HPDE6-E6E7 (cell line): ENCODE data around the gene IBA57.
"Not testable (repeated sequence)": the region's sequence is repeated elsewhere in the genome, so short reads cannot be mapped to it uniquely, and the experiment has no call there.

Experiments
- DNase-seq: peaks from one replicate; pipeline ENCODE4 v3.0.0; 2011; ENCODE audit warnings: missing footprints; ENCODE audit errors: extremely low spot score

Gene IBA57

DNA sequence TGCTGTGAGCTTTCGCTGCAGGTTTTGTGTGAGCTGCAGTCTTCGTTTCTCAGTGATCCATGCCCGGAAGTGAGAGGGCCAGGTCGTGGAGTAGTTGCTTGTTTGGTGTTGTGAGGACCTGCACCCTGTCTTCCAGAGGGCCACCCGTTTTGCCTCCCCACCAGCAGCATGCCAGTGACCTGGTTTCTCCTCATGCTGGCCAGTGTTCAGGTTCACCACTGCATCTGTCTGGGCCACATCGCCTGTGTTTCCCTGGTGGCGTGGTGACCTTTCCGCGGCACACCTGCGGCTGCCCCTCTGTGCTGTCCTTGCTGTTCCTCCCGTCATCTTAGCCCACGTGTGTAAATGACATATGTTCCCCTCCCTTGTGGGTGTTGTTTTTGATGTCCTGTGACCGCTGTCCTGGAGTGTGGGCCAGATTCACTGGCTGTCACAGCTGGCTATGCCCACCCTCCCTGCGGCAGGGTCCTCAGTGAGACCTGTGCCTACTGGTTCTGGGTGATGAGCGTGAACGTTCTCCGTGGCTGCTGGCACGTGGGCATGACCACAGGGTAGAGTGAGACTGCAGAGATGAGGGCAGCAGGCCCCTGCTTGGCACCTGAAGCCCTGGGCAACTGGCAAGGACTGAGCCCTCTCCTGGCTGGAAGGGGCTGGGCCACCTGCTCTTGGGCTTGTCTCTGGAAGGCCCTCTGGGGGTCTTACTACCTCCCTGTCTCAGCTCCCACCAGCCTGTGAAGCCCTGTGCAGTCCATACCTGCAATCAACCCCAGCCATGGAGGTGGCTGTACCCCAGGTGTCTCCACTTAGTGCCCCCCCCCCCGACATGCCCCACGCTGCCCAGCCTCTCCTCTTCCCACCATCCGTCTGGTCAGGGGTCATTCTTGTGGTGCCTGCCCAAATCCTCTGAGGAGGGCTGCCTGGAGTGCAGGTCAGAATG is 7.3 kb downstream of the IBA57 start:
- no peak for DNase-seq

- DNase-seq, result not testable (repeated sequence)
Measured at GRCh38 chr1:228173528-228174481, 8.2 kb downstream of the IBA57 start.

GRCh38 chr1:228174482-228175315 is 9.1 kb downstream of the IBA57 start:
- no peak for DNase-seq

DNA sequence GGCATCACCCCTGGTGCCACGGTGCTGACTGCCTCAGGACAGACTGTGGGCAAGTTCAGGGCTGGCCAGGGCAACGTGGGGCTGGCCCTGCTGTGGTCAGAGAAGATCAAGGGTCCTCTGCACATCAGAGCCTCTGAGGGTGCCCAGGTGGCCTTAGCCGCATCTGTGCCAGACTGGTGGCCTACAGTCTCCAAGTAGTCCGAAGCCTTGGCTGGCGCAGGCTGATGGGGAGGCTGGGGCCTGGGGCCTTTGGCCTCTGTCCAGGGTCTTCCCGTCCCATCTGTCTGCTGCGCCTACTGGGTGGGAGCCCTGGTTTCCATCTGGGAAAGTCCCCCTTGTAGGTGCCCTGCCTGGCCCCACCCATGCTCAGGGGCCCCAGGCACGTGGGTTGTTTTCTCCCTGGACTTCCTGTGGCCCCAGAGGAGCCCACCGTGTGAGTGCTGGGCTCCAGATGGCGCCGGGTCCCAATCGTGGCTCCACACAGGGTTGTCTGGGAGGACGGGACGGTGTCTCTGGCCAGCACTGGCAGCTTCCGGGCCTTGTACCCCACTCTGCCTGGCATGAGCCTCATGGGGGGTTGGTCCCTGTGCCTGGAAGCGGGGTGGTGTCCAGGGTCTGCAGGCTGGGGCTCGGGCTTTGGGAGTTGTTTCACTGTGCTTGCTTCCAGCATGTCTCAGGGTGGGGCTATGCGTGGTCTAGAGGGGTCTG is 9.9 kb downstream of the IBA57 start:
- no peak for DNase-seq

DNA sequence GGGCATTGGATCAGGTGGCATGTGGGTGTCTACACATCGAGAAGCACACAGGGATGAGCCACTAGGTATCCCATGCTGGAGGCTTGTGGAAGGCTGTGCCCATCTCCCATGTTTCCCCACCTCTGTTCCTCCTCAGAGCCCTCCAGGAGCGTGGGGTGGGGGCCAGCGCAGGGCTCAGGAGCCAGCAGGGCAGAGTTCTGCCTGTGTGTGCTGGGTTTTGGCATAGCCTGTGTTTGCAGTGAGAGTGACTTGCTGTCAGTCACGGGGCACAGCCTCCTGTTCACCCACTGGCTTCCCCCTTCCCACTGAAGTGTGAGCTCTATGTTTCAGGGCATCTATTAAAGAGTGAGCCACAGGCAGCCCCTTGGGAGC is 10.4 kb downstream of the IBA57 start:
- DNase-seq, result no peak

- no peak for DNase-seq
Measured at GRCh38 chr1:228176461-228177182, 11.0 kb downstream of the IBA57 start.

- DNase-seq, result no peak
Measured at GRCh38 chr1:228177183-228177475, 11.5 kb downstream of the IBA57 start.

- no peak for DNase-seq
Measured at GRCh38 chr1:228177721-228178710, 12.4 kb downstream of the IBA57 start.

DNA sequence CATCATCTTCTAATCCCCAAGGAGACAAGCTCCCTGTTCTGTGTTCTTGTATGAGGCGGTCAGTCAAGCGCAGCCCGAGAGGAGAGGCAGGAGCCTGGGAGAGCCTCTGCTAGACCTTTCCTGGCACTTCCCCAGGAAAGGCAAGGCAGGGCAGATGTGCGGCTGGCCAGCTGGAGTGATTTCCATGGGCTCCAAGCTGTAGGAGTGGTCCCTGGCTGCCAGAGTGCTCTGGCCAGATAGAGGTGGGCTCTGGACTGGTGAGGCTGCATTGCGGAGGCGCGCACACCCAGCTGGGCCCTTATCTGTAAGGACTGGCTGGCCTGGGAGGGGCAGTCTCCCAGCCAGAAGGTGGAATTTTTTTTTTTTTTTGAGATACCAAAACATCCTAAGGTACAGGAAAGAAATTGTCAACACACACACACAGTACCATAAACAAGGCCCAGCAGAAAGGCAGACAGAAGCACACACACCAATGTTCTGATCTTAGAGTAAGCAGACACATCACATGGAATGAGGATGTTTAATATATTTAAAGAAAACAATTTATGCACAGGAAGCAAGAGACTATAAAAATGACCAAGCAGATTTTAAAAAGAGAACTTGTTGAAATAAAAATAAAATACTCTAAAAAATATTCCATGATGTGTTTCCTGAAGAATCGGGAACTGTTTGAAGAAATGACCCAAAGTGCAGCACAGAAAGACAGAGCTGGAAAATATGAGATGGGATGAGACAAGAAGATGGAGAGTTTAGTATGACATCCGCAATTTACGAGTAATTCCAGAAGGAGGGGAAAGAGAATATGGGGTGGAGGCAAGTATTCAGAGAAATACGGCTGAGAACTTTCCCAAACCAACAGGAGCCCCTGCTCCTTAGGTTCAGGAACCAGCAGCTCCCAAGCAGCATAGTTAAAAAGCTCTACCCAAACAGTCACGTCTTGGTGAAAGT is 13.4 kb downstream of the IBA57 start:
- DNase-seq, result no peak

DNA sequence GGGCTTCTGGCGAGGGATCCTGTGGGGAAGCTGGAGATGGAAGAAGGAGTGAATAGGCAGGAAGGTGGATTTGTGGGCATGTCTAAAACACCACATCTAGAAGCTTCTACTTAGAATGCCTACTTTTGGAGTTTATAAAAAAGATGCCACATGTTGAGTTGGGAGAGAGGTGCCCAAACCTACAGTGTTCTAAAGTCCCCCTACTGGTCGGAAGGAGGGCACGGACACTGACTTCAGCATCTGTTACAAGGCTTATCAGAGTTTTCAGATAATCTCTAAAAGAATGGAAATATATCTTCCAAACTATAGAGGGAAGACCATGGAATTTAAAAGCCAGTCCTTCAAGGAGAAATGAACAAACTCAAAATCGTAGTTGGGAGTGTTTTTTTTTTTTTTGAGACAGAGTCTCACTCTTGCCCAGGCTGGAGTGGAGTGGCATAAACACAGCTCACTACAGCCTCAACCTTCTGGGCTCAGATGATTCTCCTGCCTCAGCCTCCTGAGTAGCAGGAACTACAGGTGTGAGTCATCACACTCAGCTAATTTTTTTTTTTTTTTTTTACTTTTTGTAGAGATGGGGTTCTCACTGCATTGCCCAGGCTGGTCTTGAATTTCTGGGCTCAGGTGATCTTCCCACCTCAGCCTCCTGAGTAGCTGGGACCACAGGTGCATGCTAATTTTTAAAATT is 14.8 kb downstream of the IBA57 start:
- no peak for DNase-seq

GRCh38 chr1:228180959-228181644 is 15.5 kb downstream of the IBA57 start:
- no peak for DNase-seq

- DNase-seq, result no peak
Measured at GRCh38 chr1:228181645-228182034, 16.0 kb downstream of the IBA57 start.

DNA sequence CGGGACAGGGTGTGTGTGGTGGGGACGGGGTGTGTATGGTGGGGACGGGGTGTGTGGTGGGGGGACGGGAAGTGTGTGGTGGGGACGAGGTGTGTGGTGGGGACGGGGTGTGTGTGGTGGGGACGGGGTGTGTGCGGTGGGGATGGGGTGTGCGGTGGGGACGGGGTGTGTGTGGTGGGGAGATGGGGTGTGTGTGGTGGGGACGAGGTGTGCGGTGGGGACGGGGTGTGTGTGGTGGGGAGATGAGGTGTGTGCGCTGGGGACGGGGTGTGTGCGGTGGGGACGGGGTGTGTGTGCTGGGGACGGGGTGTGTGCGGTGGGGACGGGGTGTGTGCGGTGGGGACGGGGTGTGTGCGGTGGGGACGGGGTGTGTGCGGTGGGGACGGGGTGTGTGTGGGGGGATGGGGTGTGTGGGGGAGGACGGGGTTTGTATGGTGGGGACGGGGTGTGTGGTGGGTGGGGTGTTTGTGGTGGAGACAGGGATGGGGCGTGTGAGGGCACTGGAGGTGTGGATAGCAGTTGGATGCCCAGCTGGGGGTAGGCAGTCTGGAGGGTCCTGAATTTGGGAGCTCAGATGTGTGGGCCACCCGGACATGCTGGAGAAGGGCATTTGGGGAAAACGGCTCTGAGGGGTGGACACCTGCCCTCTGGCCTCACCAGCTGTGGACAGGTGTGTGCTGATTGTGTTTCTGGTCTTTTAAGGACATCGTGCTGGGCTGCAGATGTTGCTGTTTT is 16.9 kb downstream of the IBA57 start:
- DNase-seq, result no peak

GRCh38 chr1:228184152-228184551 is 18.5 kb downstream of the IBA57 start:
- no peak for DNase-seq

- no peak for DNase-seq
Measured at GRCh38 chr1:228185641-228185965, 20.0 kb downstream of the IBA57 start.

- DNase-seq, result not testable (repeated sequence)
Measured at GRCh38 chr1:228188249-228188648, 22.6 kb downstream of the IBA57 start.
